GM18498 (cell line): ENCODE data around the gene NUP88.

Experiments
- ATAC-seq: cut with Tn5 transposase; IDR thresholded peaks from one replicate; pipeline ENCODE4 v1.9.1; 2021; ENCODE audit warnings: mild to moderate bottlenecking, moderate library complexity; ENCODE audit not compliant: unreplicated experiment

Gene NUP88

GRCh38 chr17:5361426-5361825 lies 58.0 kb downstream of the NUP88 start:
- no peak for ATAC-seq

GRCh38 chr17:5355421-5356129 lies 63.9 kb downstream of the NUP88 start:
- ATAC-seq: no peak

DNA sequence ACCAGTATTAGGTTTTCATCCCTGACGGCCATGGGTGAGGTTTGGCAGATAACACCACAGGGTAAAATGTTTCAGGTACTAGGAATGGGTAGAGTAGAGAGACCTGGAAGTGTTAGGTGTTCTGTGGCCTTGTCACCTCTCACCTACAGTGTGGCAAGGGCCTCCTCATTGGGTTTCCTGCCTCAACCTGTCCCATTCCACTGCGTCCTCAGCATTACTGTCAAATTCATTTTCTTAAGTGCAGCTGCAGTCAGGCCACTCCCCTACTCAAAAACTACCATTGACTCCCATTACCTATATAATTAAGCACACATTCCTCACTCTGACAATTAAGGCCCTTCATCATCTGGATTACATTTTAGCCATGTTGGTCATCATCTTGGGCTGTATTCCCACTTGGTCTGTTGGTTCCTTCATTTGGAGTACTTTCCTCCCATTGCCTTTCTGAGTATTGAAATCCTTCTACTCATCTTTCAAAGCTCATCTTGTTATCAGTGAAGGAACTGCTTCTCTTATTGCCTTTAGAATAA lies 64.5 kb downstream of the NUP88 start:
- no peak for ATAC-seq

- no peak for ATAC-seq
Measured at GRCh38 chr17:5354310-5354709, 65.2 kb downstream of the NUP88 start.

GRCh38 chr17:5352681-5353289 lies 66.7 kb downstream of the NUP88 start:
- ATAC-seq: no peak

DNA sequence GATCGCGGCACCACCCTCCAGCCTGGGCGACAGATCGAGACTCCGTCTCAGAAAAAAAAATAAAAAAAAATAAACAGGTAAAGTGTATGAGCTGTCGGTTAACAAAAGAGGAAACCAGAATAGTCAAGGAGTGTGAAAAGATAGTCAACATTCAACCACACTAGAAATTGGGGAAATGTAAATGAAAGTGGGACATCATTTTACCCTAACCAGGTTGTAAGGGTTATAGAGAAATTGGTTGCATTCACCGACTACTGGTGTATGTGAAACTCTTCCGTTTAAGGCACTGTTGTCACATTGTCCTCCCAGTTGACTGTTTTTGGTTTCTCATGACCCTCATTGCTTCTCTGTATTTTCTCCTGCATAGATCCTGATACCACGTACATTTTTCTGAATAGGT lies 74.5 kb downstream of the NUP88 start:
- ATAC-seq: no peak
